DOHH2 (cell line): ENCODE results near the gene FBN1.

Source experiments
- CTCF ChIP-seq: fragments of 200-600 bp; sonication (generic); IDR thresholded peaks from one replicate; pipeline ENCODE4 v1.5.1; 2014; ENCODE audit warnings: antibody characterized with exemption, mild to moderate bottlenecking, low read depth, low read length; ENCODE audit not compliant: poor library complexity, severe bottlenecking
- EZH2phosphoT487 ChIP-seq: fragments of 200-600 bp; sonication (generic); IDR thresholded peaks from 2 replicates; pipeline ENCODE4 v1.6.1; 2017; ENCODE audit warnings: borderline replicate concordance, mild to moderate bottlenecking, antibody characterized with exemption, low read length, moderate library complexity, mixed read lengths

GRCh38 chr15:48646331-48646730 is 822 bp upstream of the FBN1 start:
- TF ChIP-seq CTCF: no peak
- TF ChIP-seq EZH2phosphoT487: no peak
